Measurements from ENCODE around the gene BAHCC1. TPM values are rescaled to one million over a fixed set of nuclear protein-coding genes. Genes with fewer than 3 reads are reported as not detected.

Gene BAHCC1
- total RNA-seq, 1 donor: 6.5 TPM

DNA sequence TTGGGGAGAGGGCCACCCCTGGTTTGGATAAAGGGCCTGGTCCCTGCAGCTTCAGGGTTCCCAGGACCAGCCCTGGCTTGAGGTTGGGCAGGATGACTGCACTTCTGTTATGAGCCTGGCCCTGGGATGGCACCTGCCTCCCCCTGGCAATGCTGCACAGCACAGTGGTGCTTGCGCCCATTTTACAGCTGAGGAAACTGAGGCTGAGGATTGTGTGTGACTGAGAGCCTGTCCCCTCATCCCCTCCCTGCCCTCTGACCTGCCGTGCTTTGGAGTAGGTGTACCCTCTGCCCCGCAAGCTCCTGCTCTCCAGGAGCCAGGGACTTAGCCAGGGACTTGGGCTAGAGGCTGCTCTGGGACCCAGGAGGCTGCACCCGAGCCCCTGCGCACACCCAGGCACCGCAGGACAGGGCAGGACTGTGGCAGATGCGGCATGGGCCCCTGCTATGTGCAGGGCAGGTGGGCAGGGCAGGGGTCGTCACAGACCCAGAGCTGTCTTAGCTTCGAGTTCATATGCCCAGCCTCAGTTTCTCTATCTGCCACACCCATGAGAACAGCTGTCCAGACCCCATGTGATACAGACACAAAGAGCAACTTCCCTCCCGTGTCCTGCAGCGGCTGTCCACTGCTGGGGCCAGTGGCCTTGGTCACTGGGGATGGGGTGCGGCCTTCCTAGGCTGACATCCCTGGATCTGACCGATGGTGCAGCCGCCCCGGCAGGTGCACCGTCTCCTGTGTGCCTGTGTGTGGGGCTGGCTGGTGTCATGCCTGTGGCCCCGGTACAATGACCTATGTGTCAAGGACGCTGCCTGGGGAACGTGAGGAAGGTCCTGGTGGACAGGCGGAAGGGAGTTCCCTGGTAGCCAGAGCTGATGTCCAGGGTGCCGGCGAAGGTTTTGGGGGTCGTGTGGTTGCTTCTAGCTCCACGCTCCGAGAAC is 36.6 kb downstream of the BAHCC1 start:
- H3K4me3 ChIP-seq (ENCODE audit: low read depth, low read length): no peak overlapping the region
- no peak for DNase-seq (ENCODE audit: low read depth)
- TF ChIP-seq, protein P1, sequence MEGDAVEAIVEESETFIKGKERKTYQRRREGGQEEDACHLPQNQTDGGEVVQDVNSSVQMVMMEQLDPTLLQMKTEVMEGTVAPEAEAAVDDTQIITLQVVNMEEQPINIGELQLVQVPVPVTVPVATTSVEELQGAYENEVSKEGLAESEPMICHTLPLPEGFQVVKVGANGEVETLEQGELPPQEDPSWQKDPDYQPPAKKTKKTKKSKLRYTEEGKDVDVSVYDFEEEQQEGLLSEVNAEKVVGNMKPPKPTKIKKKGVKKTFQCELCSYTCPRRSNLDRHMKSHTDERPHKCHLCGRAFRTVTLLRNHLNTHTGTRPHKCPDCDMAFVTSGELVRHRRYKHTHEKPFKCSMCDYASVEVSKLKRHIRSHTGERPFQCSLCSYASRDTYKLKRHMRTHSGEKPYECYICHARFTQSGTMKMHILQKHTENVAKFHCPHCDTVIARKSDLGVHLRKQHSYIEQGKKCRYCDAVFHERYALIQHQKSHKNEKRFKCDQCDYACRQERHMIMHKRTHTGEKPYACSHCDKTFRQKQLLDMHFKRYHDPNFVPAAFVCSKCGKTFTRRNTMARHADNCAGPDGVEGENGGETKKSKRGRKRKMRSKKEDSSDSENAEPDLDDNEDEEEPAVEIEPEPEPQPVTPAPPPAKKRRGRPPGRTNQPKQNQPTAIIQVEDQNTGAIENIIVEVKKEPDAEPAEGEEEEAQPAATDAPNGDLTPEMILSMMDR (IDR thresholded peaks at IDR 0.05; ENCODE audit: insufficient read depth, low read depth, low read length): no peak

DNA sequence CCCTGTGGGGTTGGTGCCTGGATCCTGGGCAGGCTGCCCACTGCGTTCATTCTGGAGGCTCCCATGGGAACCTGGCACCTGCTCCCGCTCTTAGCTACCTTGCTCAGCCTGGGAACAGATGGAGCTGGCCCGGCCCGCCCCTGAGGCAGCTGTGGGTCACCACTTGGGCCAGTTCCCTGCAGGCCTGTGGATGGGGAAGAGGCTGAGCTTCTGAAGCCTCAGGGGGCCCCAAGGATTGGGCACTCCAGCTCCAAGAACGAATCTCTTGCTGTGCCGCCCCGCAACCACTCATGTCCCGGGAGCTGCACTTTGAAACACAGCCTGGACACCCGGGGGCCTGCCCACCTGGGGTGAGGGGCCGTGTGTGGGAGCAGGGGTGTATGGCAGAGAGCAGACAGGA is 37.7 kb downstream of the BAHCC1 start:
- DNase-seq (ENCODE audit: low read depth): no peak
- TF ChIP-seq, protein P1 (IDR thresholded peaks at IDR 0.05; ENCODE audit: insufficient read depth, low read depth, low read length): no peak
- H3K4me3 ChIP-seq (ENCODE audit: low read depth, low read length): no peak overlapping the region

DNA sequence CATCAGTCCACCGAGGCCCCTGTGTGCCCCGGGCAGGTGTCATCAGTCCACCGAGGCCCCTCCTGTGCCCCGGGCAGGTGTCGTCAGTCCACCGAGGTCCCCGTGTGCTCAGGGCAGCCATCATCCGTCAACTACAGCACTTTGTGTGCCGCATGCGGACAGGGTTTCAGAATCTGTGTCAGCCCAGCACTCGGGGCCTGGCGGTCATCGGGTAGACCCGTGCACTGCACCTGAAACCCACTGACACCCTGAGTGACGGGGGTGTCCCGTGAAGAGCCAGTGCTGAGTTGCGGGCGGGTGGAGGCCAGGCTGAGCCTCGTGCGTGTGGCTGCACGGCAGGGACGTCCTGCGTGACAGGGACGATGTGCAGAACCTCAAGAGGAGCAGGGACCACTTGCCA is 38.4 kb downstream of the BAHCC1 start:
- TF ChIP-seq, protein P1 (IDR thresholded peaks at IDR 0.05; ENCODE audit: insufficient read depth, low read depth, low read length): no peak
- no peak overlapping the region for H3K4me3 ChIP-seq (ENCODE audit: low read depth, low read length)
- DNase-seq (ENCODE audit: low read depth): no peak

GRCh38 chr17:81434072-81434471 is 38.8 kb downstream of the BAHCC1 start:
- peak; percentile 69 for DNase-seq (ENCODE audit: low read depth)
- no peak overlapping the region for H3K4me3 ChIP-seq (ENCODE audit: low read depth, low read length)
- TF ChIP-seq, protein P1 (IDR thresholded peaks at IDR 0.05; ENCODE audit: insufficient read depth, low read depth, low read length): no peak

- DNase-seq (ENCODE audit: low read depth): no peak
- H3K4me3 ChIP-seq (ENCODE audit: low read depth, low read length): no peak overlapping the region
- TF ChIP-seq, protein P1 (IDR thresholded peaks at IDR 0.05; ENCODE audit: insufficient read depth, low read depth, low read length): no peak
Observed at GRCh38 chr17:81434681-81435417, 39.6 kb downstream of the BAHCC1 start.

GRCh38 chr17:81435652-81436293 is 40.5 kb downstream of the BAHCC1 start:
- no peak for DNase-seq (ENCODE audit: low read depth)
- TF ChIP-seq, protein P1 (IDR thresholded peaks at IDR 0.05; ENCODE audit: insufficient read depth, low read depth, low read length): no peak
- H3K4me3 ChIP-seq (ENCODE audit: low read depth, low read length): no peak overlapping the region
